ENCODE data around the gene ATG4C.
"Not testable (repeated sequence)": the region's sequence is repeated elsewhere in the genome, so short reads cannot be mapped to it uniquely, and the experiment has no call there.

GRCh38 chr1:62754938-62755337, 29.0 kb upstream of the ATG4C start:
- not testable (repeated sequence) for TF ChIP-seq CTCF, POLR2A (IDR thresholded peaks at IDR 0.05)

Measured in prostate gland (tissue), 2 donors.